DND-41 (cell line): Measurements from ENCODE around the gene C3orf20.
"Not testable (repeated sequence)": the region's sequence is repeated elsewhere in the genome, so short reads cannot be mapped to it uniquely, and the experiment has no call there.

ENCODE experiments used
- ATAC-seq: fragments of 200-7000 bp; cut with Tn5 transposase; 3 replicates; pipeline ENCODE4 v1.9.1; 2021; ENCODE audit warnings: low read depth; ENCODE audit not compliant: insufficient read depth
- DNase-seq: peaks from one replicate; pipeline ENCODE4 v3.0.0-alpha.2; 2020
- H2AFZ ChIP-seq: 2 replicates; pipeline ENCODE4 v1.6.0; 2012; ENCODE audit warnings: low read depth, low read length
- H3K27ac ChIP-seq: 2 replicates; pipeline ENCODE4 v1.5.1; 2012; ENCODE audit warnings: low read length, inconsistent platforms
- H3K27me3 ChIP-seq: fragments of 200-600 bp; sonication (generic); 2 replicates; pipeline ENCODE4 v1.6.0; 2012; ENCODE audit warnings: low read length, mild to moderate bottlenecking, inconsistent platforms; ENCODE audit not compliant: insufficient read depth, poor library complexity
- H3K36me3 ChIP-seq: 2 replicates; pipeline ENCODE4 v1.5.1; 2012; ENCODE audit warnings: low read length, inconsistent platforms; ENCODE audit not compliant: insufficient read depth
- H3K4me1 ChIP-seq: 2 replicates; pipeline ENCODE4 v1.5.1; 2012; ENCODE audit warnings: mild to moderate bottlenecking, low read length; ENCODE audit not compliant: insufficient read depth
- H3K4me2 ChIP-seq: 2 replicates; pipeline ENCODE4 v1.6.0; 2012; ENCODE audit warnings: mild to moderate bottlenecking, moderate library complexity, low read length, inconsistent platforms; ENCODE audit not compliant: insufficient read depth
- H3K4me3 ChIP-seq, 2 experiments: fragments of 200-600 bp in 1 of 2; shearing (Covaris generic) in 1 of 2; 2 replicates each; pipeline ENCODE4 v1.5.1; 2012 to 2016; ENCODE audit warnings: inconsistent platforms in 2 of 2, low read length in 2 of 2, mild to moderate bottlenecking in 2 of 2, low read depth in 1 of 2, moderate library complexity in 1 of 2
- H3K79me2 ChIP-seq: 2 replicates; pipeline ENCODE4 v1.6.0; 2012; ENCODE audit warnings: low read length, inconsistent platforms; ENCODE audit not compliant: insufficient read depth
- H3K9ac ChIP-seq: 2 replicates; pipeline ENCODE4 v1.6.0; 2012; ENCODE audit warnings: low read depth, mild to moderate bottlenecking, inconsistent platforms, low read length, moderate library complexity
- H3K9me3 ChIP-seq: 2 replicates; pipeline ENCODE4 v1.5.1; 2012; ENCODE audit warnings: low read length, moderate library complexity, mild to moderate bottlenecking, inconsistent platforms; ENCODE audit not compliant: insufficient read depth, severe bottlenecking
- H4K20me1 ChIP-seq: 2 replicates; pipeline ENCODE4 v1.6.0; 2012; ENCODE audit warnings: low read length; ENCODE audit not compliant: insufficient read depth
- EZH2 ChIP-seq: IDR thresholded peaks from 3 replicates; pipeline ENCODE4 v1.6.1; 2012; ENCODE audit warnings: borderline replicate concordance, low read depth, mild to moderate bottlenecking, moderate library complexity, low read length, inconsistent platforms; ENCODE audit not compliant: severe bottlenecking
- TF ChIP-seq, protein P1 (sequence below): IDR thresholded peaks from 2 replicates; pipeline ENCODE4 v1.5.1; 2012; ENCODE audit warnings: borderline replicate concordance, low read length, moderate library complexity, mild to moderate bottlenecking; ENCODE audit not compliant: poor library complexity, severe bottlenecking; ENCODE audit errors: extremely low read depth

The C3orf20 gene

DNA sequence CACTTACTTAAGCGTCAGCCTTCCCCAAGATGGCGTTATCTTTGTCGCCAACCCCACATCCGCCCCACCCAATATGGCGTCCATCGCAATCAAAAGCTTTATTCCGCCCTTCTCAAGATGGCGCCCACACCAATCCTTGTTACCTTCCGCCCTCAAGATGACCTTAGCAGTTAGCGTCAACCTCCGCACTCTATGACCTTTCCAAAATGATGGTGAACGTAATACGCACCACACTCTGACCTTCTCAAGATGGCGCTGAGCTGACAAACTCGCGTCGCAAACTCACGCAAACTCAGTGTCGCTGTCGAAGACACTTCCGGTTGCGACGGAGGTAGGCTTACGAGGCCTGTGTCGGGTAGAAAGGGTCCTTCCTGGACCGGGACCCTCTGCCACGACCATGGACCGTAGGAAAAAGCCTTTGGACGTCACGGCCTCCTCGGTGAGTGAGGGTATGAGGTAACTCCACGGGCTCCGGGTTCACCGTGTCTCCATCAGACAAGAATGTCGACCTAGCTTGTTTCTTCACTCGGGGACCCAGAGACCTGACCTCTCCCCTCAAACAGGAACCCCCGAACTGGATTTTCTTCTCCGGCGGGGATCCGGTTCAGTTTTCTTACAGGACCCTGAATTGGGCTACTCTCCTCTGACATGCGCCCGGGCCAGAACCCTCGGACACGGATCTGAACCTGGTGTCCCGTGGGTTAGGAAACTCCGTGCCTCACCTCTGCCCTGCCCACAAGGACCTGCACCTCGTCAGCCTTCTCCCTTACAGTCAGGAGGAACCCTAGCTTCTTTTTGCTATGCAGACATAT lies 23.3 kb upstream of the C3orf20 start, which contains the start of gene CCDC174:
TSS of gene CCDC174 (plus strand) at position 323 of the 812 bp plus-strand sequence. CDS start at position 398, 75 bp downstream.
- Histone ChIP-seq H2AFZ (peak within 1 kb of the TSS; percentile 97), H3K9me3 (no peaks in the 10 kb centered on the region)

DNA sequence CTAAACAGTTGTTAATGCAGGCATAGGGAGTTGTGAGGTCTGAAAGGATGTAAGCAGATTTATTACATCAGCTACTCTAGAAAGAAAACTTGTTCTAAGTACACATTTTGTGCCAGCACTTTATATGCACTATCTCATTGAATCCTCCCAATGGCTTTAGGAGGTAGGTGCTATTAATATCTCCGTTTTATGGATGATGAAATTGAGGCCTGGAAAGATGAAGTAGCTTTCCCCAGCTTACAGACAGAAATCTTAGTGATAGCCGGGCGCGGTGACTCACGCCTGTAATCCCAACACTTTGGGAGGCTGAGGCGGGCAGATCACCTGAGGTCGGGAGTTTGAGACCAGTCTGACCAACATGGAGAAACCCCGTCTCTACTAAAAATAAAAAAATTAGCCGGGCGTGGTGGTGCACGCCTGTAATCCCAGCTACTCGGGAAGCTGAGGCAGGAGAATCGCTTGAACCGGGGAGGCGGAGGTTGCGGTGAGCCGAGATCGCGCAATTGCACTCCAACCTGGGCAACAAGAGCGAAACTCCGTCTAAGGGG lies 22.5 kb upstream of the C3orf20 start:
- Histone ChIP-seq H3K36me3 (peaks cover 33% of the 10 kb centered on the region), H3K4me3 (peak overlapping the region; percentile 88 to 90), H3K79me2 (peaks cover 45% of the 10 kb centered on the region), H3K4me1 (peaks cover 34% of the 10 kb centered on the region), H3K9ac (peak overlapping the region; percentile 91), H3K4me2 (peak overlapping the region; percentile 77), H3K27ac (peak overlapping the region; percentile 96), H2AFZ (peak overlapping the region; percentile 97)
- not testable (repeated sequence) for H3K27me3 ChIP-seq, H3K9me3 ChIP-seq, H4K20me1 ChIP-seq, DNase-seq, ATAC-seq

More for the DNA sequence above, 23.3 kb upstream of the C3orf20 start, which contains the start of gene CCDC174:
- H3K79me2 ChIP-seq: peaks cover 40% of the 10 kb centered on the region
- TF ChIP-seq, protein P1, sequence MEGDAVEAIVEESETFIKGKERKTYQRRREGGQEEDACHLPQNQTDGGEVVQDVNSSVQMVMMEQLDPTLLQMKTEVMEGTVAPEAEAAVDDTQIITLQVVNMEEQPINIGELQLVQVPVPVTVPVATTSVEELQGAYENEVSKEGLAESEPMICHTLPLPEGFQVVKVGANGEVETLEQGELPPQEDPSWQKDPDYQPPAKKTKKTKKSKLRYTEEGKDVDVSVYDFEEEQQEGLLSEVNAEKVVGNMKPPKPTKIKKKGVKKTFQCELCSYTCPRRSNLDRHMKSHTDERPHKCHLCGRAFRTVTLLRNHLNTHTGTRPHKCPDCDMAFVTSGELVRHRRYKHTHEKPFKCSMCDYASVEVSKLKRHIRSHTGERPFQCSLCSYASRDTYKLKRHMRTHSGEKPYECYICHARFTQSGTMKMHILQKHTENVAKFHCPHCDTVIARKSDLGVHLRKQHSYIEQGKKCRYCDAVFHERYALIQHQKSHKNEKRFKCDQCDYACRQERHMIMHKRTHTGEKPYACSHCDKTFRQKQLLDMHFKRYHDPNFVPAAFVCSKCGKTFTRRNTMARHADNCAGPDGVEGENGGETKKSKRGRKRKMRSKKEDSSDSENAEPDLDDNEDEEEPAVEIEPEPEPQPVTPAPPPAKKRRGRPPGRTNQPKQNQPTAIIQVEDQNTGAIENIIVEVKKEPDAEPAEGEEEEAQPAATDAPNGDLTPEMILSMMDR: no peak
- no peak for TF ChIP-seq EZH2
- peaks cover 25% of the 10 kb centered on the region for H3K36me3 ChIP-seq
- H3K4me3 ChIP-seq: peak within 1 kb of the TSS; percentile 88 to 90
- no peaks in the 10 kb centered on the region for H3K27me3 ChIP-seq
- peak; percentile 94 for ATAC-seq
- peak within 1 kb of the TSS; percentile 96 for H3K27ac ChIP-seq
- H3K9ac ChIP-seq: peak within 1 kb of the TSS; percentile 91
- peaks cover 34% of the 10 kb centered on the region for H3K4me1 ChIP-seq
- H4K20me1 ChIP-seq: no peaks in the 10 kb centered on the region
- DNase-seq: peak; percentile 98
- peak within 1 kb of the TSS; percentile 77 for H3K4me2 ChIP-seq

DNA sequence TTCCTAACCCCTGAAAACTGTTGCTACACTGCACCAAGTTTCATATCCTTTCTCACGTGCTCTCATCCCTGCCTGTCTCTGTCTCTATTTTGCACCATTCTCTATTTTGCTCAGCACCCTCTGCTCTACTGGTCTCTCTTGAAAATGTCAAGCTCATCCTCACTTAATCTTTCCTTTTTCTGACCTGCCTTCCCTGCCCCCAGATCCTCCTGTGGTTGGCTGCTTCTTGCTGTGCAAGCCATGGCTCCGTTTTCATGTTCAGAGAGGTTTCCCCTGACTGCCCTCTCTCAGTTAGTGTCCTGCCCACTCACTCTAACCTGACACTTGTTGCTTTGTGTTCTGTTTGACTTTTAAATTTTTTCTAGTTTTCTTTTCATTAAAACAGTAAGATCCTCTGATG lies 17.4 kb upstream of the C3orf20 start:
- H3K36me3 ChIP-seq: peaks cover 84% of the 10 kb centered on the region
- no peak for ATAC-seq
- no peak overlapping the region for H3K4me2 ChIP-seq
- H3K9ac ChIP-seq: no peak overlapping the region
- no peak overlapping the region for H3K27ac ChIP-seq
- H3K27me3 ChIP-seq: no peaks in the 10 kb centered on the region
- no peak overlapping the region for H3K4me3 ChIP-seq
- no peaks in the 10 kb centered on the region; the same call in 1 of the 2 replicates for H4K20me1 ChIP-seq
- peaks cover 18% of the 10 kb centered on the region for H3K4me1 ChIP-seq
- H3K9me3 ChIP-seq: no peaks in the 10 kb centered on the region
- no peak overlapping the region for H2AFZ ChIP-seq
- no peak for TF ChIP-seq EZH2
- TF ChIP-seq, protein P1: no peak
- peaks cover 34% of the 10 kb centered on the region for H3K79me2 ChIP-seq
- no peak for DNase-seq

DNA sequence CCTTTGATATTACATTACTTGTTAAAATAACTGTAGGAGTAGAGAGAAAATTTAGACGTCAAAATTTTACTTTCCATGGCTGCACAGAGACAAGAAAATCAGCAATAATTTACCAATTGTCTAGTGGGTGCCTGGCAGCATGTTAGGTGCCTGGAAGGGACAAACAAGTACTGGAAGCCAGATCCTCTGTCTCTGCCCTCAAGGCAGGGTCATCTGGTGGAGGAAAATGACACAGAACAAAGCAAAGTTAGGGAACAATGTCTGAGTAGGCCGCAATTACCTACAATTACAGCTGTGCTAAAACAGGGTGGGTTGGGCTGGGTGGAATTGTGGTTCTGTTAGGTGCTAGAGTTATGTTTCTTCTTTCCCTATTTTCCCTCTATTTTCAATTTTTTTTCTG lies 16.0 kb upstream of the C3orf20 start:
- Histone ChIP-seq H3K4me1 (peaks cover 4% of the 10 kb centered on the region), H3K36me3 (peaks cover 94% of the 10 kb centered on the region), H2AFZ (no peak overlapping the region), H3K9me3 (no peaks in the 10 kb centered on the region), H3K27ac (no peak overlapping the region), H3K79me2 (peaks cover 20% of the 10 kb centered on the region), H4K20me1 (no peaks in the 10 kb centered on the region; the same call in 1 of the 2 replicates), H3K27me3 (no peaks in the 10 kb centered on the region), H3K9ac (no peak overlapping the region), H3K4me3 (no peak overlapping the region), H3K4me2 (no peak overlapping the region)
- DNase-seq: no peak
- TF ChIP-seq, protein P1: no peak
- TF ChIP-seq EZH2: no peak
- ATAC-seq: no peak
